ENCODE data around the gene GPR12. TPM values are rescaled to one million over a fixed set of nuclear protein-coding genes. Genes with fewer than 3 reads are reported as not detected.

The GPR12 gene
- total RNA-seq, 4 donors from 2014 or later, result 3.9 to 16.6 (median 6.8) TPM

DNA sequence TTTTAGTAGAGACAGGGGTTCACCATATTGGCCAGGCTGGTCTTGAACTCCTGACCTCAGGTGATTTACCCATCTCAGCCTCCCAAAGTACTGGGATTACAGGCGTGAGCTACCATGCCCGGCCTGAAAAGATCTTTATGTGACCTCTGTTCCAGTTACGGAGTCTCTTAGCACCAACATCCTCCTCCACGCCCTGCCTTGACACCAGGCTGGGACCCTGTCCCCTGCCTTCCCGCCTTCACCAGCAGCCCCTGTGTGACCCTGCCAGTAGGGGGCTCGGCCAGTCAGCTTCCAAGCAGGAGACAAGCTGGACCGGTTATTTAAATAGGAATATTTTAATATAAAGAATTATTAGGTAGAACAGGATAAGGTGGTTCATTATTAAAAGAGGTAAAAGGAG is 54.2 kb downstream of the GPR12 start:
- TF ChIP-seq, protein P1, sequence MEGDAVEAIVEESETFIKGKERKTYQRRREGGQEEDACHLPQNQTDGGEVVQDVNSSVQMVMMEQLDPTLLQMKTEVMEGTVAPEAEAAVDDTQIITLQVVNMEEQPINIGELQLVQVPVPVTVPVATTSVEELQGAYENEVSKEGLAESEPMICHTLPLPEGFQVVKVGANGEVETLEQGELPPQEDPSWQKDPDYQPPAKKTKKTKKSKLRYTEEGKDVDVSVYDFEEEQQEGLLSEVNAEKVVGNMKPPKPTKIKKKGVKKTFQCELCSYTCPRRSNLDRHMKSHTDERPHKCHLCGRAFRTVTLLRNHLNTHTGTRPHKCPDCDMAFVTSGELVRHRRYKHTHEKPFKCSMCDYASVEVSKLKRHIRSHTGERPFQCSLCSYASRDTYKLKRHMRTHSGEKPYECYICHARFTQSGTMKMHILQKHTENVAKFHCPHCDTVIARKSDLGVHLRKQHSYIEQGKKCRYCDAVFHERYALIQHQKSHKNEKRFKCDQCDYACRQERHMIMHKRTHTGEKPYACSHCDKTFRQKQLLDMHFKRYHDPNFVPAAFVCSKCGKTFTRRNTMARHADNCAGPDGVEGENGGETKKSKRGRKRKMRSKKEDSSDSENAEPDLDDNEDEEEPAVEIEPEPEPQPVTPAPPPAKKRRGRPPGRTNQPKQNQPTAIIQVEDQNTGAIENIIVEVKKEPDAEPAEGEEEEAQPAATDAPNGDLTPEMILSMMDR (IDR thresholded peaks at IDR 0.05), result no peak
- TF ChIP-seq POLR2AphosphoS5 (IDR thresholded peaks at IDR 0.05) (no peak), POLR2A (IDR thresholded peaks at IDR 0.05) (no peak), EP300 (IDR thresholded peaks at IDR 0.05) (no peak)
- 52% methylated on average over 7 of the region's 7 CpGs for WGBS

DNA sequence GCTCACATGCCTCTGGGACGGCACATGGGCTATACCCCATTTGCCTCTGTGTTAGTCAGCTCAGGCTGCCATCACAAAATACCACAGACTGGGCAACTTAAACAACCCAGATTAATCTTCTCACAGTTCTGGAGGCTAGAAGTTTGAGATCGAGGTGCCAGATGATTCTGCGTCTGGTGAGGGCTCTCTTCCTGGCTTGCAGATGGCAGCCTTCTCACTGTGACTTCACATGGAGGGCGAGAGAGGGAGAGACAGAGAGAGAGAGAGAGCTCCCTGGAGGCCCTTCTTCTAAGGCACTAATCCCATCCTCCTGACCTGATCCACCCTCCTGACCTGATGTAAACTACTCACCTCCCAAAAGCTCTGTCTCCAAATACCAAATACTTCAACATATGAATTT is 55.0 kb downstream of the GPR12 start:
- Histone ChIP-seq H3K27me3 (peaks cover 14% of the 10 kb centered on the region), H3K27ac (no peak overlapping the region), H3K4me1 (no peaks in the 10 kb centered on the region), H3K4me3 (no peak overlapping the region), H3K36me3 (no peaks in the 10 kb centered on the region), H3K9me3 (no peaks in the 10 kb centered on the region)
- no peak for DNase-seq (ENCODE audit: low spot score in 2 of 2)
- 77% methylated on average over 2 of the region's 4 CpGs for WGBS
- TF ChIP-seq POLR2A (IDR thresholded peaks at IDR 0.05), result no peak
- TF ChIP-seq EP300 (IDR thresholded peaks at IDR 0.05), result no peak
- no peak for TF ChIP-seq POLR2AphosphoS5 (IDR thresholded peaks at IDR 0.05)
- TF ChIP-seq, protein P1 (IDR thresholded peaks at IDR 0.05), result no peak

More for the DNA sequence above, 54.2 kb downstream of the GPR12 start:
- Histone ChIP-seq H3K27ac (no peak overlapping the region), H3K27me3 (peaks cover 19% of the 10 kb centered on the region), H3K4me3 (no peak overlapping the region), H3K4me1 (no peaks in the 10 kb centered on the region), H3K36me3 (no peaks in the 10 kb centered on the region), H3K9me3 (no peaks in the 10 kb centered on the region)
- no peak for DNase-seq (ENCODE audit: low spot score in 2 of 2)

Other genes starting within 250 kb of the GPR12 start
- gene WASF3, start 203.1 kb downstream of the GPR12 start, total RNA-seq, result 10 to 100 TPM in 1 of 4 donors, 1 to 10 TPM in 3; 5.7 to 11.4 (median 7.2) TPM